Erythroblast (primary cell): Measurements from ENCODE around the gene H2AZ2.
"Not testable (repeated sequence)": the region's sequence is repeated elsewhere in the genome, so short reads cannot be mapped to it uniquely, and the experiment has no call there.

Experiments
- DNase-seq, 2 experiments: peaks; one replicate each; lab custom pipeline; 2025; lab: John Stamatoyannopoulos, UW
- GATA1 ChIP-seq: IDR thresholded peaks from 2 replicates; pipeline ENCODE4 v1.6.1; 2011; ENCODE audit warnings: low read depth, mild to moderate bottlenecking, control low read depth, low read length, moderate library complexity
- POLR2A ChIP-seq: IDR thresholded peaks from 2 replicates; pipeline ENCODE4 v1.6.1; 2011; ENCODE audit warnings: mild to moderate bottlenecking, low read length

The H2AZ2 gene

DNA sequence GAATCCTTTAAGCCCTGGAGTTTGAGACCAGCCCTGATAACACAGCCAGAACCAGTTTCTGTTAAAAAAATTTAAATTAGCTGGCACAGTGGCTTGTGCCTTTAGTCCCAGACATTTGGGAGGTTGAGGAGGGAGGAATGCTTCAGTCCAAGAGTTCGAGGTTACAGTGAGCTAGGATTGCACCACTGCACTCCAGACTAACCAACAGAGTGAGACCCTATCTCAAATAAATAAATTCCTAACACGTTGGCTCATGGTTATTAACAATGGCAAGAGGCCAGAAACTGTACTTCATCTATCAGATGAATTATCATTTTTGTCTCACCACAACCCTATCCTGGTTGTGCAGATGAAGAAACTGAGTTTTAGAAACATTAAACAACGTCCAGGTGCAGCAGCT is 53.6 kb downstream of the H2AZ2 start:
- TF ChIP-seq GATA1 (no peak), POLR2A (no peak)
- no peak for DNase-seq

DNA sequence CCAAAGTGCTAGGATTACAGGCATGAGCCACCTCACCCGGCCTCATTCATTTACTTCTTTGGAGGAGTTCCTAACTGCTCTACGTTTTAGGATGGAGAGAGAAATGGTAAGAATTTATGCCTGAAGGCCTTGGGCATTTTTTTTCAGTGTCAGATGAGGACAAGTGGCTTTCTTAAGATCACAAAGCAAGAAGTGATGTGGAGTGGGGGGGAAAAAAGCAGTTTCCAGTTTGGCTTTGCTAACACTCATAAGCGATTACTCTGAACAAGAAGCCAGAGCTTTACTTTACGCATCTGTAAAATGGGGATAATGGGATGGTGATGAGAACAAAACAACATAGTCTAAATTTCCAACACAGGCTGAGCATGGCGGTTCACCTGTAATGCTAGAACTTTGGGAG is 54.0 kb downstream of the H2AZ2 start:
- TF ChIP-seq POLR2A = no peak
- TF ChIP-seq GATA1 = no peak
- DNase-seq = no peak

DNA sequence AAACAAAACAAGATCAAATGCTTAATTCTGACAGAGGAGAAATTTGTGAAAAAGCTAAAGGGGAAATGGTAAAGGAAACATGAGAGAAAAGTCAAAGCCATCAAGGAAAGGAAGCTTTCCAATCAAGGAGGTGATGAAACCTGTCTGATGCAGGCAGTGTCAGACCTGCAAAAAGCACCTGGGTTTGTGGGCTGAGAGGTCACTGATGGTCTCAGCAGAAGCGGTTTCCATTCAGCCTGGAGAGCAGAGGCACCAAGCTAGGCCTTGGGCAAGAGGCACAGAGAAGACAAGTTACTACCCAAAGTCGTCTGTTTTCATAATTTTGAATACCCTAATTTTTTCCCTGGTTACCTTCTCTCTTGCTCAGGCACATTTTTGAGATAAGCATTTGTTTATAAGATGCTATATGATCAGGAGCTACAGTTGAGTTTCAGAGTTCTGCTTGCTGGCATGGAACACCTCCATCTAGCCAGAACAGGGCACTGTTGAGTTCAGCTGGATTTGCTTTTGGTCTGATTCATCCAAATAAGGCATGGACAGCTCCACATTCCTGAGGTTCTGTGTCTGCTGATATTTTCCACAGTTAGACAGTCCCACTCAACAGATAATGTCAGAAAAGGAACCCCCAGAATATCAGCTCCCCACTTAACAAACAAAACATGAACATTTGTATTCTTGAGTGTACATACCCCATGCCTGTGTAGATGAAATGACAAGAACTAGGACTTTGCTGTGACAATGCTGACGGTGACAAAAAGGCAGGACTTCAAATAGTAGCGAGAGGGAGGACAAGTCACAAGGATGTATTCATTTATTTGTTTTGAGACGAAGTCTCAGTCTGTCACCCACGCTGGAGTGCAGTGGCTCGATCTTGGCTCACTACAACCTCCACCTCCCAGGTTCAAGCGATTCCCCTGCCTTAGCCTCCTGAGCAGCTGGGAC is 56.3 kb downstream of the H2AZ2 start:
- no peak for TF ChIP-seq GATA1
- no peak for TF ChIP-seq POLR2A
- no peak for DNase-seq

DNA sequence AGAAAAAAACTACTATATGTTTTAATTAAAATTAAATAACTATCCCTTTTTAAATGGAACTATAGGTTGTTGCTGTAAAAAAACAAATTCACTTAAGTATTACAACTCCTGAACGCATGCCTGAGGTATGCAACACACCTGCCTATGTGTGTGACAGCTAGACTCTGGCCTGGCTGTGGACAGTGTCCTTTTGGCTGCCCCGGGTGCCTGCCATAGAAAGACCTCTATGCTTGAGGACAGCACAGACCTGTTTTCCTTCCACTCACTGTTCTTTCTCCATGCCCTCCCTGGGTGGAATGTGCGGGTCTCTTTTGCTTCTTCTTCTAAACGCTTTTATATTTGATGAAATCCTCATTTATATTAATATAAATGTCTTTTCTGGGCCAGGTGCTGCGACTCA is 57.9 kb downstream of the H2AZ2 start:
- TF ChIP-seq GATA1 (no peak), POLR2A (no peak)
- no peak for DNase-seq

DNA sequence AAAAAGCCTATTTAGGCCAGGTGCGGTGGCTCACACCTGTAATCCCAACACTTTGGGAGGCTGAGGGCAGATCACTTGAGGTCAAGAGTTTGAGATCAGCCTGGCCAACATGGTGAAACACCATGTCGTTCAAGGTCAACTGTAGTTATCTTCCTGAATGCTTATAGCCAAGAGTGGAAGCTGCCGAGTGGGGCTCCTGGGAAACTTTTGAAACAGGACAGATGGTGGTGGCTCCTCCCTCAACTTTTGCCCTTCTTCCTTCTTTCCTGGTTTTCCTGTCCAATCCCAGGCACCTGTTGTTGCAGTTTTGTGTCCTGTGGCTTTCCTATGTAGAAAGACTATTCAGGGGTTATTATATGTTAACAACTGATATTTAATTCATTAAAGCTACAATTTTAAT is 60.1 kb downstream of the H2AZ2 start:
- TF ChIP-seq GATA1 (no peak), POLR2A (no peak)

DNA sequence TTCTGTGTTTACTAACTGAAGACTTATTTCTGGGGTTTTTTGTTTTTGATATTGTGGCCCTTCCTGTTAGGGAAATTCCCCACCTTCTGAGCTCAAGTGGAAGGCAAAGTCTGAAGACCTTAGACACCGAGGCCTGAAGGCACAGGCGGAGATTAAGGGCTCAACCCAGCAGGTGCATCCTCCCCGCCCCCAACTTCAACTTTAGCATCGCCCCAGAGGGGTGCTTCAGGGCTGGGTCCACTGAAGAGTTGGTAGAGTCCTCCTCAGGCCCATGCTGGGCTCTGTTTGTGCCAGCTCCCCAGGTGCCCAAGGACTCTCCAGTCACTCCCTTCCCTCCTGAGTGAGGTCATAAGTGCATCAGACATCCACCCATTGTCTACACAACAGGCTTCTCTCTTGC is 60.8 kb downstream of the H2AZ2 start:
- no peak for DNase-seq
- TF ChIP-seq POLR2A = no peak
- no peak for TF ChIP-seq GATA1

More for the DNA sequence above, 60.1 kb downstream of the H2AZ2 start:
- no peak for DNase-seq

DNA sequence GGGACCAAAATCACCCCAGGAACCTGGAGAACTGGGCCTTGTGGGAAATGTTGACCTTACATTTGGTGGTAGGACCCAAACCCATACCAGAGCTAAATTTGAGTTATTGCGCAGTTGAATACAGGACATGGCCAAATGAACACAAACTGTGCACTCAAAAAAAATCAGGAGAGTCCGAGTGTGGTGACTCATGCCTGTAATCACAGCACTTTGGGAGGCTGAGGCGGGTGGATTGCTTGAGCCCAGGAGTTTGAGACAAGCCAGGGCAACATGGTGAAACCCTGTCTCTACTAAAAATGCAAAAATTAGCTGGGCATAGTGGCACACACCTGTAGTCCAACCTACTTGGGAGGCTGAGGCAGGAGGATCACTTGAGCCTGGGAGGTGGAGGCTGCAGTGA is 62.7 kb downstream of the H2AZ2 start:
- not testable (repeated sequence) for DNase-seq

DNA sequence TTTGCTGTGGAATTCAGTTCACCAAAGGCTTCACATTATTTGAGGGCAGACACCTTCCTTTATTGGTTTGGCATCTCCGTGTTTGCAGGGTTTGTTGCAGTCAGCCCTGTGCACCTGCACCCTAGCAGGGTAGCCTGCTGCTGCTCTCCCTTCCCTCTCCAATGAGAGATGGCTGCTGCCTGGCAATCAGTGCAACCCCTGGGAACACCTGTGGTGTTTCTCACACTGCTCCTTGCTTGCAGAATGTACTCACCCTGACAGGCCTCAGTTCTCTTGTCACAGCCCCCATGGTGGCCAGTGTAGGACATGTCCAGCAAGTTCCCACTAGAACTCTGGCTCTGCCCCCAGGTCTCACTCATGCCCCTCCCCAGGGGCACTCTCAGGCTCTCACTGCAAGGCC is 63.5 kb downstream of the H2AZ2 start:
- TF ChIP-seq POLR2A (no peak), GATA1 (no peak)
- DNase-seq = no peak

DNA sequence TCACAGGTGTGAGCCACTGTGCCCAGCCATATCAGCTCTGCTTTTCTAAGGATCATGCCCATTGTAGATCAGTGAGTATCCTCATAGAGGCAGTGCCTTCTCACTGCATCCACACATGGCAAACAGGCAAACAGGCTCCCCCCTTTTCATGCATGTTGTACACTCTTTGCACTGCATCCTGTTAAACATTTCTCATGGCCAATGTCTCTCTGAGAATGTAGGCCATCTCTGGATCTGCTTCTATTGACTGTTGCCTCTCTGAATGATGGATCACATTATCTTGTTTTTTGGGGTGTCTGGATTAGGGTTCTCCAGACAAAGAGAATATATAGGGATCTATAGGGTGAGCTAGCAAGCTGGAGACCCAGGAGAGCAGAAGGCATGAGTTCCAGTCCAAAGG is 64.5 kb downstream of the H2AZ2 start:
- no peak for DNase-seq
- TF ChIP-seq POLR2A = no peak
- no peak for TF ChIP-seq GATA1

DNA sequence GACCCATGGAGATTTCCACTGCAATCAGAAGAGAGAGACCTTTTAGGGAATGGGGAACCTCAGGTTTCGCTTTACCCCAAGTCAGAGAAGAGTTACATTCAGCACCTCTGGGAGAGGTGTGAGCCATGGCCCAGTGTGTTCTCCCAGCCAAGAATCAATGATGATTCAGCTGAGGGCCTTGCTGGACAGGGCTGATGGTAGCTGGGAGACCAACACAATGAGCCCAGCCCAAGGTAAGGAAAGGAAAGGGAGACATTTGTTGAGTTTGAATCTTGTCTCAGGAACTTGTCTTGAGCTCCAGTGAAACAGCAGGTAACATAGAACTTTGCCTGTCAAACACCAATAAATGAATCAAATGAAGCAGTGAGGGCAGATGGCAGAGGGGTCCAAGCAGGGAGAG is 65.4 kb downstream of the H2AZ2 start:
- no peak for DNase-seq
- TF ChIP-seq GATA1 (no peak), POLR2A (no peak)
